Mucosa of descending colon (tissue), 3 donors: ENCODE data around the gene KCNE5. TPM values are rescaled to one million over a fixed set of nuclear protein-coding genes. Genes with fewer than 3 reads are reported as not detected.
"Not testable (repeated sequence)": the region's sequence is repeated elsewhere in the genome, so short reads cannot be mapped to it uniquely, and the experiment has no call there.

Source experiments
- ATAC-seq: fragments of 200-7000 bp; cut with Tn5 transposase; one replicate; pipeline ENCODE4 v1.9.1; 2020; ENCODE audit warnings: mild to moderate bottlenecking, moderate library complexity
- DNase-seq, 3 donors: peaks; one replicate each; pipeline ENCODE4 v3.0.0-alpha.2; 2020
- H3K36me3 ChIP-seq: fragments of 200-600 bp; one replicate; pipeline ENCODE4 v1.8.0; 2021; ENCODE audit warnings: low read depth, mild to moderate bottlenecking
- H3K4me1 ChIP-seq: fragments of 200-600 bp; one replicate; pipeline ENCODE4 v1.8.0; 2021; ENCODE audit warnings: low read depth, mild to moderate bottlenecking
- H3K4me3 ChIP-seq: fragments of 200-600 bp; one replicate; pipeline ENCODE4 v1.8.0; 2021; ENCODE audit warnings: mild to moderate bottlenecking
- H3K9me3 ChIP-seq: fragments of 200-600 bp; one replicate; pipeline ENCODE4 v1.8.0; 2021; ENCODE audit warnings: mild to moderate bottlenecking
- CTCF ChIP-seq: fragments of 200-600 bp; IDR thresholded peaks from one replicate; pipeline ENCODE4 v1.8.0; 2022; ENCODE audit warnings: antibody characterized with exemption, mild to moderate bottlenecking
- intact Hi-C, 2 donors: fragments of 100-400 bp; cut with DNase I in 1 of 2; cut with micrococcal nuclease in 1 of 2; formaldehyde crosslinking; loops; one replicate each; pipeline versions ENCODE4 v1.11.0 to v1.11.1; 2022; cut with DNase I, micrococcal nuclease
- long read RNA-seq, 2 donors: library from polyadenylated mRNA; unstranded; transcript quantifications; one replicate each; pipeline ENCODE4 v2.0.0, GENCODE V29; 2019 to 2021
- total RNA-seq, 3 donors: library from RNA; stranded (reverse); fragmentation: NEBNext Ultra II Directional in 2 of 3; extraction: Animal tissue kit (Norgen Biotek cat#: 25700) in 2 of 3; gene quantifications; one replicate each; pipeline versions ENCODE4 v1.2.1 to v1.2.4, GENCODE V29; 2021 to 2023
- donor health status: DM: no; HTN: no; CAD: no; lungs with moderate emphysema.
- donor health status: DM: no; HTN: no; CAD: no.
- donor health status: DM: no; HTN: yes; CAD: no.

Gene KCNE5
- total RNA-seq, result not detected
- long read RNA-seq, donor 1, result 0 reads
- long read RNA-seq, donor 2, result 0 reads

GRCh38 chrX:109624641-109625616, at the start of gene KCNE5:
TSS of gene KCNE5 (minus strand) at chrX:109625172. CDS start at chrX:109625020, 152 bp downstream.
- TF ChIP-seq CTCF, result no peak
- Histone ChIP-seq H3K4me3 (no peak within 1 kb of the TSS), H3K4me1 (no peaks in the 10 kb centered on the region), H3K36me3 (no peaks in the 10 kb centered on the region), H3K9me3 (no peaks in the 10 kb centered on the region)
- DNase-seq, result peak in 1 of 3 donors; percentile 40
- ATAC-seq, result no peak
- intact Hi-C loops, result no loop called here

- intact Hi-C loops, result no loop called here
- no peaks in the 10 kb centered on the region for H3K36me3 ChIP-seq
- no peaks in the 10 kb centered on the region for H3K4me1 ChIP-seq
- DNase-seq, result no peak
- ATAC-seq, result no peak
- TF ChIP-seq CTCF, result no peak
- H3K9me3 ChIP-seq, result no peaks in the 10 kb centered on the region
- no peak overlapping the region for H3K4me3 ChIP-seq
These were observed 47.3 kb upstream of the KCNE5 start for GRCh38 chrX:109672239-109672638.

GRCh38 chrX:109671170-109671569, 46.2 kb upstream of the KCNE5 start:
- H3K4me1 ChIP-seq, H3K9me3 ChIP-seq, intact Hi-C loops, H3K36me3 ChIP-seq, ATAC-seq, H3K4me3 ChIP-seq: not testable (repeated sequence)
- peak in 1 of 3 donors; percentile 36 for DNase-seq

- ATAC-seq (no peak), DNase-seq (no peak)
- Histone ChIP-seq H3K4me1 (no peaks in the 10 kb centered on the region), H3K4me3 (no peak overlapping the region), H3K9me3 (no peaks in the 10 kb centered on the region), H3K36me3 (no peaks in the 10 kb centered on the region)
- TF ChIP-seq CTCF, result no peak
- intact Hi-C loops, result no loop called here
These were observed 43.0 kb upstream of the KCNE5 start for GRCh38 chrX:109667986-109668385.

GRCh38 chrX:109660435-109661143, 35.6 kb upstream of the KCNE5 start:
- no peak for ATAC-seq

More at GRCh38 chrX:109660435-109661143, 35.6 kb upstream of the KCNE5 start:
- no peak overlapping the region for H3K4me3 ChIP-seq
- no peak for TF ChIP-seq CTCF
- no peaks in the 10 kb centered on the region for H3K9me3 ChIP-seq
- DNase-seq, result no peak
- H3K36me3 ChIP-seq, result no peaks in the 10 kb centered on the region
- intact Hi-C loops, result no loop called here
- no peaks in the 10 kb centered on the region for H3K4me1 ChIP-seq
